Peyer's patch (tissue), 4 donors: Measurements from ENCODE around the gene KCNN4.

Experiments
- CTCF ChIP-seq, 6 experiments: fragments of 450-650 bp in 4 of 6; fragments of 200-600 bp in 2 of 6; sonication (generic) in 1 of 6; IDR thresholded peaks; one replicate each; pipeline ENCODE4 v1.5.1; 2017 to 2019; ENCODE audit warnings: antibody characterized with exemption in 6 of 6, mild to moderate bottlenecking in 3 of 6, moderate library complexity in 1 of 6
- POLR2A ChIP-seq, 2 donors: fragments of 450-650 bp; IDR thresholded peaks; one replicate each; pipeline ENCODE4 v1.5.1; 2017; ENCODE audit warnings: antibody characterized with exemption in 2 of 2, mild to moderate bottlenecking in 2 of 2, moderate library complexity in 2 of 2

GRCh38 chr19:43720936-43721335 is 59.8 kb downstream of the KCNN4 start:
- TF ChIP-seq CTCF (IDR thresholded peaks at IDR 0.05), result no peak
- TF ChIP-seq POLR2A (IDR thresholded peaks at IDR 0.05), result no peak
